Uterus (tissue), 2 donors: ENCODE results near the gene PPFIBP1.

Source experiments
- POLR2A ChIP-seq, 2 donors: fragments of 450-650 bp; IDR thresholded peaks; one replicate each; pipeline ENCODE4 v1.6.1; 2016; ENCODE audit warnings: antibody characterized with exemption in 2 of 2, mild to moderate bottlenecking in 1 of 2, moderate library complexity in 1 of 2
- TF ChIP-seq, protein P1 (sequence below), 4 experiments: fragments of 200-600 bp in 2 of 4; fragments of 450-650 bp in 2 of 4; sonication (generic) in 2 of 4; IDR thresholded peaks; one replicate each; pipeline ENCODE4 v1.5.1; 2016 to 2019; ENCODE audit warnings: antibody characterized with exemption in 4 of 4, mild to moderate bottlenecking in 2 of 4, moderate library complexity in 1 of 4

DNA sequence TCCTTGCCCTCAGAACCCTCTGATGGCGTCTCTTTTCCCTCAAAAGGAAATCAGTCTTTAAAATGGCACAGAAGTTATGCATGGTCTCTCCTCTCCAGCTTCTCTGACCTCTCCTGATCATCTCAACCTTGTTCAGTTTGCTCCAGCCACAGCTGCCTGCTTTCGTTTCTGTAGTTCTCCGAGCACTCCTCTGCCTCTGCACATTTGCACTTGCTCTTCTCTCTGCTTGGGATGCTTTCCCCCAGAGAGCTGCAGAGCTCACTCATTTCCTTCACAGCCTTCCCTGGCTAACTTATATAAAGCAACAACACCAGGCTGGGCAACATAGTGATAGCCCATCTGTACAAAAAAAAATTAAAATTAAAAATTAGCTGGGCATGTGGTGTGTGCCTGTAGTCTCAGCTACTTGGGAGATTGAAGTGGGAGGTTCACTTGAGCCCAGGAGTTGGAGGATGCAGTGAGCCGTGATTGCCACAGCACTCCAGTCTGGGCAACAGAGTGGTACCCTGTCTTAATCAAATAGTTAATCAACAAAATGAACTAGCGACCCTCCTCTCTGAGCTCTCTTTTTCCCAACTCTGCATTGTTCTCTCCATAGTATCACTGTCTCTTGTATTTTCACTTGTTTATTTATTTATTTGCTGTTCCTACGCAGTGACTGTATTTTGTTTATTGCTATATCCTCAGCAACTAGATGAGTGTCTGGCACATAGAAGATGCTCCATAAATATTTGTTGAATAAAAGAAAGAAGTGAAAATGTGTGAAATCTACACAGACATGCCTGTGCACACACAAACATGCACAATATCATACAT lies 37.7 kb downstream of the PPFIBP1 start:
- TF ChIP-seq, protein P1, sequence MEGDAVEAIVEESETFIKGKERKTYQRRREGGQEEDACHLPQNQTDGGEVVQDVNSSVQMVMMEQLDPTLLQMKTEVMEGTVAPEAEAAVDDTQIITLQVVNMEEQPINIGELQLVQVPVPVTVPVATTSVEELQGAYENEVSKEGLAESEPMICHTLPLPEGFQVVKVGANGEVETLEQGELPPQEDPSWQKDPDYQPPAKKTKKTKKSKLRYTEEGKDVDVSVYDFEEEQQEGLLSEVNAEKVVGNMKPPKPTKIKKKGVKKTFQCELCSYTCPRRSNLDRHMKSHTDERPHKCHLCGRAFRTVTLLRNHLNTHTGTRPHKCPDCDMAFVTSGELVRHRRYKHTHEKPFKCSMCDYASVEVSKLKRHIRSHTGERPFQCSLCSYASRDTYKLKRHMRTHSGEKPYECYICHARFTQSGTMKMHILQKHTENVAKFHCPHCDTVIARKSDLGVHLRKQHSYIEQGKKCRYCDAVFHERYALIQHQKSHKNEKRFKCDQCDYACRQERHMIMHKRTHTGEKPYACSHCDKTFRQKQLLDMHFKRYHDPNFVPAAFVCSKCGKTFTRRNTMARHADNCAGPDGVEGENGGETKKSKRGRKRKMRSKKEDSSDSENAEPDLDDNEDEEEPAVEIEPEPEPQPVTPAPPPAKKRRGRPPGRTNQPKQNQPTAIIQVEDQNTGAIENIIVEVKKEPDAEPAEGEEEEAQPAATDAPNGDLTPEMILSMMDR (IDR thresholded peaks at IDR 0.05): no peak
- TF ChIP-seq POLR2A (IDR thresholded peaks at IDR 0.05): no peak
